NCI-H1930 (cell line): ENCODE measurements around the gene EHD4.

Source experiments
- DNase-seq, 2 experiments: peaks; one replicate each; lab custom pipeline; 2025; lab: John Stamatoyannopoulos, UW

EHD4 gene

DNA sequence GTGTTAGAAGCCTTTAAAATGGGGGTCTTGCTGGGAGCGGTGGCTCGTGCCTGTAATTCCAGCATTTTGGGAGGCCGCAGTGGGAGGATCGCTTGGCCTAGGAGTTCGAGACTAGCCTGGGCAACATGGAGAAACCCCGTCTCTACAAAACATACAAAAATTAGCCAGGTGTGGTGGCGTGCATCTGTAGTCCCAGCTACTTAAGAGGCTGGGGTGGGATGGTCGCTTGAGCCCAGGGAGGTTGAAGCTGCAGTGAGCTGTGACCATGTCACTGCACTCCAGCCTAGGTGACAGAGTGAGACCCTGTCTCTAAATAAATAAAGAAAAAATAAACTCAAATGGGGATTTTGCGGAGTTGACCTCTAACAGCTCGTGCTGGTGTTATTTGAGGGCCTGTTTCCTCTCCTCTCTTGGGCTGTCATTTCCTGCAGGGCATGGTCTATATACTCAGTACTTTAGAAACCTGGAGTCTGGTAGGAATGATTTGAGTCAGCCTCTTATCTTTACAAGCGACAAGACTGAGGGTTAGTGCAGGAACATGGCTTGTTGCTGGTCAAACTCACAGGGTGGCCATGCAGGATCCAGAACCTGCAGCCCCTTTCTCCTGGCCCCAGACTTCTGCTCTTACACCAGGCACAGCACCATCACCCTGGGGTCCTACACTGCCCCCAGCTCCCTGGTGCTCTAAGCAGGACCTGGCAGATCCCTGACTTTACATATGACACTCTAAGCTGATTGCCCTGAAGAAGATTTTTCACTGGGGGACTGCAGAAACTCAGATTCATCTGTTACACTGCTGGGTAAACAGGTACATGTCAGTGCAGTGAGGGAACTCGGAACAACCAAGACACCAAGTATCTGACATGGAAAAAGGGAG lies 15.1 kb downstream of the EHD4 start:
- no peak for DNase-seq

DNA sequence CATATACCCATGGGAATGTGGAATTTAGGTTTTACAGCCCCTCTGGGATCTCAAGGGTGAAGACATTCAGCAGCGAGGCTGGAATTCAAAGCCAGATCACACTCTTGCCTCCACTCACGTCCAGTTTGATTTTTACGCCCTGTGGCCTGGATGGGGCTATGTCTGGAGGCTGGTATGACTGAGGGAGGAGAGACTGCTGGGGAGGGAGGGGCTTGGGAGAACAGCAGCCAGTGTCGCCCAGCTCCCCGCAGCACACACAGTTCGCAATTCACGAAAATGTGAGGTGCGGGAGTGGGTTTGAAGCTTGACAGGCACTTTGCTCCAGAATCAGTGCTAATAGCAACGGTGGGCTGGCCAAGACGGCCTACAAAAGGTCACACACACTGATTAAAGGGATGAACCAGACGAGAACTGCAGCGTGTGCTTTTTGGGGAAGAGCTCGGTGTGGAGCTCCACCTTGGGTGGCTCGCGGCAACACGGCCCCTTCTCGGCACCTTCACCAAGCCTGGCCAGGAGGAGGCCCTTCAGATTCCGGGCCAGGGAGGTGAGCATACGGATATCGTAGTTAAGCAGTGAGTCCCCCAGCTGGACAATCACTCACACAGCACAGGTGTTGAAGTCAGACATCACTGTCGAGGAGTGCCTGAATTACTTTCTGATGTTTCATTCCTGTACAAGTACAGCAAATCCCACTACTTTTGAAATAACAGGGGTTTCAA lies 16.4 kb downstream of the EHD4 start:
- no peak for DNase-seq

DNA sequence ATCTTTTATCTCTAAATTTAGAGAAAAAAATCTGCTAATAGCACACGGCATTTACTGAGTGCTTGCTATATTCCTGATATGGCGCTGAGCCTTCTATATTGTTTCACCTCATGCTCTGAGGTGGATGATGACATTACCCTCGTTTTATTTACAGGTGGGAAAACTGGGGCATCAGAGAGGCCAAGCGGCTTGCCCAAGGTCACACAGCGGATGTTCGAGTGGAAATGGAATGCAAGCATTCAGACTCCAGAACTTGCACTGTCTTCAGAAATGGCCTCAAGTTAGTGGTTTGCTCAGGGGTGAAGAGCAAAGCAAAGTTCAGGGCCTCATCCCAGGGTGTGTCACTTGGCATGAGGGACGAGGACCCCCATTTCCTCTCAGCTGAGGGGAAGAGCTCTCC lies 17.3 kb downstream of the EHD4 start:
- DNase-seq, result no peak

DNA sequence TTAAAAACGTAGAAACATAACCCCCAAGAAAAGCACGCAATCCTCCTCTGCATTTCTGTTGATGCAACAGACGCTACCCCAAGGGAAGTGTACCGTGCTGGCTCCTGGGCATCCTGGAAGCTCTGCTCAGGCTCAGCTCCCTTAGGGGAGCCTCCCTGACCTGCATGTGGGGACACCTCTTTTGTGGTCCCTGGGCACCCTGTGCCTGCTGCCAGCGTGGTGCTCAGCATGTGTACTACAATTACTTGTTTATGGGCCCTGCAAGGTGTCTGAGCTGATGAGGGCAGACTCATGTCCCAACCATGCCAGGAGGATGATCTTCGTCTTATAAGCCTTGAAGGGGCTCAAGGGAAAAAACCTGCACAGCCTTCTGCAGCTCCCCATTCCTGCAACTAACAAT lies 18.3 kb downstream of the EHD4 start:
- no peak for DNase-seq

DNA sequence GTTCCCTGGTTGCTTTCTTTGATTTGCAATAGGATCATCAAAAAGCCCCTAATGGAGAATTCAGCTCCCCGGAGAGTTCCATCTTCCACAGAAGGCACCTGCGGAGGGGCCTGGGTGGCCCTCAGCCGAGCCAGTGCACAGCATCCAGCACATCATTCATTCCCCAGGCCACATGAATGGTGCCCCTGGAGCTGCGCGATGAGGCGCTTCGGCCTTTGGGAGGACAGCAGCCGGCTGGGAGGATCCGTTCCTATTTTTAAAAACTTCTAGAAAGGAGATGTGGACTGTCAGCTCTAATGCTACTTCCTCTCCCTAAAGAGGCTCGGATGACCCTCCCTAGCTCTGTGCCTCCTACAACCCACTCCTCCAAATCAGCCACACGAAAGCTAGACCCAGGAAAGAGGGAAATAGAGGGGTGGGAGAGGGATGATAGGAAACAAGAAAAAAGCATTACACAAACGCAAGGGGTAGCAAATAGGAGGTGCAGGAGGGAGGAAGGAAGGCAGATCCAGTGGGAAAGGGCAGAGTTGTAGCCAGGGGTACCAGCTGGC lies 20.3 kb downstream of the EHD4 start:
- no peak for DNase-seq

DNA sequence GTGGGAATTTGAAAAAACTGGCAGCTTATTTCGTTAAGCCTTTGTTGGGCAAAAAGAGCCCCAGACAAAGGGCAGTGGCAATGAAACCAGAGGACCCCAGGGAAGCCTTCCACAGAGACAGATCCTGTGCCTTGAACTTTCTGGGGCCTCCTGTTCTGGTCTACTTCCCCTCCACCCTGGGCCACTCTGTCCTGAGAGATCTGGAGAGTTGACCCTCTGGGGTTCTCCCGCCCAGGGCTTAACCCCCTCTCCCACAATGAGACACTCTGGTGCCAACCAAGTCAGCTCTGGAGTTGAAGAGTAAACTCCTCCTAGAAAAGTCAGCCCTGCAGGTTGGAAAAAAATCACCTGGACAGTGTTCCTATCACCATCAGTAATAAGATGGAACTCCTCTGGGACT lies 20.8 kb downstream of the EHD4 start:
- no peak for DNase-seq

DNA sequence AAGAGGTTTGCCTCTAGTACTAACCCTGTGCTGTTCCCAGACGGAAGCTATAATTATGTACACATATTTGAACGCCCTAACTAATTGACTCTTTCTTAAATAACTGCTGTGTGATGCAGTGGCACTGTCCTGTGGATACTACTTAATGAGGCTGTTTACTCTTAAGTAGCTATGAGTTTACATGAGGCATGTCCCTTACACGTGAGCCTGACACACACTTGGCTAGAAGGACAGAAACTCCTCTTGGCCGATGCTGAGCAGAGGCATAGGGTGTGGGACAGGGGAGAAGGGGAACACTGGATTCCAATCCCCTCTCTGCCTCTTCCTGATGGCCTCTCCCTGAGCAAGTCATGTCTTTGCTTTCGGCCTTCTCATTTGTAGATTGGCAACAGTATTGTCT lies 21.9 kb downstream of the EHD4 start:
- no peak for DNase-seq

DNA sequence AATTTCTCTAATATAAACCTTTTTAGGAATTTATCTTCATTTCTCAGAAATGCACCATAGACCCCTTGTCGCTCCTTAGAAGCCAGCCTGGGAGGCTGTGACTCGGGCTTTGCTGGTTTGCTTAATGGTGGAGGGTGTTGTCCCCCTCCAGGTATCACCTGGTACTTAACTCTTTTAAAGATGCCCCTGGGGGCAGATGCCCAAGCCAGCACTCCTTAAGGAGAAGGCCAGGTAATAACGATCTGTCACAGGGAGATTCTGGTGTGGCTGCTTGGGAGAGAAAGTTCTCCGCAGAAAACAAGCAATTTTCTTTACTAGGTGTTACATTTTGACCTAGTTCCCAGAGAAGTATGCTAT lies 22.3 kb downstream of the EHD4 start:
- DNase-seq, result no peak

DNA sequence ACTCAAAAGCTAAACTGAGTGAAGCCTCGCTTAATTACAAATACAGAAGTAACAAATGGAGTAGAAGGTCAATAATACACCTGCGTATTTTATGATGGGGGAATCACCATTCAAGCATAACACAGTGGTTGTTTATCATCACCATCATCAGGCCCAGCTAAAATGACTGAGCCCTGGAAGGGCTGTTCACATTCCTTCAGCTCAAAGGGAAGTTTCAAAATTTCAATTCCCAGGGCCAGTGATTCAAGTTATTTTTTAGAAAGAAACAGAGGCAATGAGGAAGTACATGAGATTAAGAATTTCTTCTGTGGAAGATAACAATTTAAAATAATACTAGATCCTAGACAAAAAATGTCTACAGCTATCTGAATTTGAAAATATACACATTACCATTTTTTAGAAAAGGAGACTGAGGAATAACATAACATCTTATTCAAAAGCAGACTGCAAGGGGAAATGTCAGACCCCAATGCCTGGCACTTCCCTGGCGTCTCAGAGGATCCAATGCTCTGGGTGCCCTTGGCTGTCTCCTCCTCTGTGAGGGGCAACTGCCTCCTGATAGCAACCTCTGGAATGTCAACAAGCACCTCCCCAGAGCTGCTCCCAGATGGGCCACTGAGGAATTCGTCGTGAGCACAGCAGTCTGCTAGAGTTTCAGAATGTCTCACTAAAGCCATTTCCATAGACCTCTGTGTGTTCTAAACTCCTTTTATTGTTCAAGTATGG lies 22.8 kb downstream of the EHD4 start:
- no peak for DNase-seq

DNA sequence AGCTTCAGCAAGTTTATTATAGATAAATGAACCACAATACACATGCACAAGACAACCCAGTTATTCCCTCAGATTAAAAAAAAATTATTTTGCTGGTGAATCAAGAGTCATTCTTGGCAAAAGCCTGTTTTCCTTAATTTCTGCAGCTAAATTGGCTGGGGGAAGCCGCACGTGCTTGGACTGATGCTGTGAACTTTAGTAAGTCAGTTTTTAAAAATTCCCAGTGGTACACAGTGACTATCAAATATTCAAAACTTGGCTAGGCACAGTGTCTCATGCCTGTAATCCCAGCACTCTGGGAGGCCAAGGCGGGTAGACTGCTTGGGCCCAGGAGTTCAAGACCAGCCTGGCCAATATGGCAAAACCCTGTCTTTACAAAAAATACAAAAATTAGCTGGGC lies 23.9 kb downstream of the EHD4 start:
- no peak for DNase-seq

DNA sequence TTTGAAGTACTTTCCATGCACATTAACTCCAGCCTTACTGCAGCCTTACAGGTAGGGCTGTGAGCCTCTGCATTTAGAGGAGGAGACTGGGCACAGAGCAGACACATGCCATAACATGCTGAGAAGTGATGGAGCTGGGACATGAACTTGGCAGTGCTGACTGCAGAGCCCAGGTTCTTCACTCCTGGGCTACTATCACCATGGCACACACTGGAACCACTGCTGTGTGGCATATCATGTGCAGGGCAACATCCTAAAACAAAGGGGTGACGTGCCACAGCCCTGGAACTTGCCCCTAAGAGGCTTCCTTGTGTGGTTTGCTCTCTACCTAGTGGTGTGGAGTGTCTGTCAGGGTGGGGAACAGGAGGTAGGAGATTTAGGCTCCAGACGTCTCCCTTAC lies 25.4 kb downstream of the EHD4 start:
- no peak for DNase-seq

DNA sequence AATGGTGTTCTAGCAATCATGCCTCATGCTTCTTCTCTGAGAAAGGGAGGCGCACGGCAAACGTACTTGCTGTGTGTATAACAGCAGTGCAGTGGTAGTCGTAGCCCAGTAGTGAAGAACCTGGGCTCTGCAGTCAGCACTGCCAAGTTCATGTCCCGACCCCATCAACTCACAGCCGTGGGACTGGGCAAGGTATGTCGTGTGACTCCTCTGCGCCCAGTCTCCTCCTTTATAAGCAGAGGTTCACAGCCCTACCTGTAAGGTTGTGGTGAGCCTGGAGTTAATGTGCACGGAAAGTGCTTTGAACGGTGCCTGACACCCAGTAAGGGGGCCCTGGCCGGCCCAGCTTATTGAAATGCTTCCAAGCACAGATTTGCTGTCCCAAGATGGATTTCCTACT lies 26.6 kb downstream of the EHD4 start:
- DNase-seq, result no peak

DNA sequence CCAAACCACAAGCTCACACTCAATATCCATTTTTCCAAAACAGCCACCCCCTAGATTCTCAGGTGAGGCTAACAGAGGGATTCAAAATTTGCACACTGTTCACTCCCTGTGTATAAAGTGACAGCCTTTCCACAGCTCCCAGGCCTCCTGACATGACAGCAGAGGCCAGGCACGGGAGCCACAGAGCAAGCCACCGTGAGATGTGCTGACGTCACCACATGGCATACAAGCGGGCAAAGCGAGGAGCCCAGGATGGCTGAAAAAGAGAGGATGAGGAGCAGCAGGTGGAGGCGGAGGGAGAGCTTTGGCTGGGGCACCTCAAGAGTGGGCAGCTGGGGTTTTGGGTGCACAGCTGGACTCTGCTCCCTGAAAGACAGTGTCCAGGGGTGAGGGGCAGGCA lies 27.1 kb downstream of the EHD4 start:
- no peak for DNase-seq

DNA sequence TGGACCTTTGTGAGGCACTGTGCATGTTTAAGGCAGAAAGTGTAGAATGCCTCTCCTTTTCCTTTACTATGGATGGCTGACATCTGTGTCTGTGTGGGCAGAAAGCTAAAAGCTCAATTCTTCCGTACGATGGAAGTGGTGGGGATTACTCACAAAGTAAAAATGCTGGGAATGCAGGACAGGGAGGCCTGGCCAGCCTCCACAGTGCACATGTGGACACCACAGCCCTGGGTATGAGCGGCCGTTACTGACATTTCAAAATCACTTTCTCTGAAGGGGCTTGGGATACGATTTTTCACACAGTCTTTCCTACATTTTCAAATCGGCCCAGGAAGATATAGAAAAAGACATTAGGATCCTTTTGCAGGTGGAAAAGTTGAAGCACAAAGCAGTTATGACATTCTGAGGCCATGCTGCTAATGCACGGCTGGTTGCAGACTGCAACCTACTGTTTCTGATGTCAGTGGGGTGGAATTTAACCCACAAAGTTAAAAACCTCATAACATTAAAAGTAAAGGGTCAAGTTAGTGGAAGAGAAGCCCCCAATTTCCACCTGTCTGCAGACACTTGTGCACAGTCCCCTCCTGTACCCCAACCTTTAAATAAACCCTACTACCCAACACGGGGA lies 27.9 kb downstream of the EHD4 start:
- DNase-seq, result no peak

DNA sequence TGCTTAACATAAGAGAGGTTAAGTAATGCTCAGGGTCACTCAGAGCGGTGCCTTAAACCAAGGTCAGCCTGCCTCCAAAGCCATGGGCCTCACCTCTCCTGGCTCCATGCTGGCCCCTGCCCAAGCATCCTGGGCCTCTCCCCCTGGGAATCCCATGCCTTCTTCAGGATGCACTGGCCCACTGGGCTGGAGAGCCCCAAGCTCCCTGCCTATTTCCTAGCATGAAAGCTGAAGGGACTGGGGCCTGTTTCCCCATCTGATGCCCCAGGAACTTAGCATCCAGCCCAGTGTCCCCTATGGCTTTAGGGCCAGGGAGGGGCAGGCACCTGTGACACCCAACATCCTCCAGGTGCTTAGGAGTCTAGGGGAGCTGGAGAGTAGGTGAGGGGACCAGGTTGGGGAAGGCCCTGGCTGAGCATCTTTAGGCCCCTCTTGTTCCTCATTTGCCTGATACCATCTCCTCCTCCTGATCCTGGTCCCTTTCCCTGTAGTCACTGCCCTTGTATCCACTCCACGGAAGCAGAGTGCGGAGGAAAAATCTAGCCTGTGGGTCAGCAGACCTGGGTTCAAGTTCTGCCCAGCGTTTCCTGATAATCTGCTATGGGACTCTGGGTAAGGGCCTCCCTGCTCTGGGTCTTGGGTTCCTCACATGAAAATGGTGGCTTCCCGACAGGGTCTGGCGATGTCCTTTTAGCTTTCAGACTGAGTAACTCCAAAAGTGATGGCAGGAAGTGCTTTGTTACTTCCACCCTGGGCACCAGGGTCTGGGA lies 28.6 kb downstream of the EHD4 start:
- no peak for DNase-seq

DNA sequence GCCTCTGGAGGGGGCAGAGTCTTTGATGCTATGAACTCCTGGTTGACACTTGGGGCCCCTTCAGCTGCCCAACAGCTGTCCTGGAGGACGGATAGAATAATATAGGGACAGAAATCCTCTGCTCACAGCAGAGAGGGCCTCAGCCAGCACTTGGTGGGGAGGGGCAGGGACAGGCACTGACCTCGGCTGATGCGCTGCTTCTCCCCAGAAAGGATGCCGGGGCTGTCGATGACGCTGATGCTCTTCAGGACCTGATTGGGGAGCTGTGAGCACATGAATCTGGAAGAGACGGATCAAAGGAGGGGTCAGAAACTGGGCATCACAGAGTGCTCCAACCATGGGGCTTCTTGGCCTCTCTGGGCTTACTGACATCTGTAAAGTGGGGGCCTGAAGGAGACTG lies 29.5 kb downstream of the EHD4 start:
- no peak for DNase-seq

DNA sequence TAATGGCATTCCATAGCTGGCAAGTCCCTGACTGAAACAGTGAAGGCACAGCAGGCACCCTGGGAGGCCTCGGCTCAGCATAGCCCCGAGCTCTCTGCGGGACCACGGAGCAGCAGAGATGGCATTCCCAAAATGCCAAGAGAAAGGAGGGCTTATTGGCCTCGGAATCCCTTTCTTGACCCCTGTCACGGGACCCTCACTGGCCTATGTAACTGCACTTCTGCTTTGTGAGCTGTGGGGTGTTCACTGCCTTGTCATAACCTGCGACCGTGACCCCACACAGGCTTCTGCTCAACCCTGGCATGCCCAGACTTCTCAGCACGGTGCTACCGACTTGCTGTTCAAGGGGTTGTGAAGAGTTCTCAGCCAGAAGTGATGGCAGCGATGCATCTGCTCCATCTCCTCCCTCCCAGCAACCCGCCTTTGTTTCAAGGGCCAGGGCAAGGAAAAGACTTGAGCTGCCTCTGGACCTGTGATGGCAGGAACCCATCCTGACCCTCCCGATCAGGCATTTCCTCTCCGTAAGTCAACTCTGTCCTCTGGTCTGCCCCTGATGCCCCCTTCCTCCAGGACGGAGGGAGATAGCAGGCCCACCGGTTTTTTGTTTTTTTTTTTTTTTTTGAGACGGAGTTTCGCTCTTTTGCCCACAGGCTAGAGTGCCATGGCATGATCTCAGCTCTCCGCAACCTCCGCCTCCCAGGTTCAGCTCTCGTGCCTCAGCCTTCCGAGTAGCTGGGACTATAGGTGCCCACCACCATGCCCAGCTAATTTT lies 30.5 kb downstream of the EHD4 start:
- DNase-seq, result no peak

DNA sequence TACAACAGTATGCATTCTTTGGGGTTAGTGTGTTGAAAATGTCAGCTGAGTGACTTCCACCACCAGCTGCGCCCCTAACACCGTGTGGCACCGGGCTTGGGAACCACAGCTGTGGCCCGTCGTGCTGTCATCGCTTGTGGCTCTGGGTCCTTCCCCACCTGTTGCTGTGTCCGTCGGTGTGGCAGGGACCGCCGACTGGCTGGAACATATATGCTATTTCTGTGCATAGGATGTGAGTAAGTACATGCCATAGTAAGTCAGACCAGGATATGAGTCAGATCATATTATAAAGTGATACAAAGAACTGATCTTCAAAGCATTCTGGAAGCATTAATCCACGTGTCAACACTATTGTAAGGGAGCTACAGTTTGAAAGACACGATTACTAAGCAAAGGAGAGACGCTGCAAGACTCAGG lies 31.9 kb downstream of the EHD4 start:
- no peak for DNase-seq

DNA sequence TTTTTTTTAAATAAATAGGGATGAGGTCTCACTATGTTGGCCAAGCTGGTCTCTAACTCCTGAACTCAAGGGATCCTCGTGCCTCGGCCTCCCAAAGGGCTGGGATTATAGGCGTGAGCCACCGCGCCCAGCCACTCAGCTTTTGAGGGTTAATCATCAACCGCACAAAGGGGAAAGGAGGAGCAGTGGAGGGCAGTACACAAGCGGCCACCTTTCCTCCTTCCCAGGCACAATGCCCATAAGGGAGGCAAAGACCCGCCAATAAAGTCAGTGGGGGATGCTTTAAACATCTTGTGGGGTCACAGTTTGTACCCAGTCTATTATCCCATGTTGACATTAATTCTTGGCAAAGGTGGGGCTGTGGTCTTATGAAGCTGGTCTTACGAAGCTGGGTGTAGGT lies 32.4 kb downstream of the EHD4 start:
- DNase-seq, result no peak

DNA sequence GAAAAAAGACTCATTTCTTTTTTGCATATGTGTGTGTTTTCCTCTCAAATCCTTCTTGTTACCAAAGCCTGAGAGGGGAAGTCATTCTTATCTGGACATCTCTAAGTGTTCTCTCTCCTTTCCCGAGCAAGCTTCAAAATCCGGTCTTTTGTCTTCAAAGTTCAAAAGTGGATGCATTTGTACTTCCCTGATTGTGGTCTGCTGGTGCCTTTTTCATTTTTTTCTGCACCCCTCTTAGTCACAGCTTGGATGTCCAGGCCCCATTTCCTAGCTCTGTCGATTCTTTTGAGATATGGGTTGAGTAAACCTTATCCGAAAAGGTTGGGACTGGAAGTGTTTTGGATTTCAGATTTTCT lies 34.8 kb downstream of the EHD4 start:
- DNase-seq, result no peak
